ENCODE measurements around the gene LARP6.
"Not testable (repeated sequence)": the region's sequence is repeated elsewhere in the genome, so short reads cannot be mapped to it uniquely, and the experiment has no call there.

LARP6 gene

DNA sequence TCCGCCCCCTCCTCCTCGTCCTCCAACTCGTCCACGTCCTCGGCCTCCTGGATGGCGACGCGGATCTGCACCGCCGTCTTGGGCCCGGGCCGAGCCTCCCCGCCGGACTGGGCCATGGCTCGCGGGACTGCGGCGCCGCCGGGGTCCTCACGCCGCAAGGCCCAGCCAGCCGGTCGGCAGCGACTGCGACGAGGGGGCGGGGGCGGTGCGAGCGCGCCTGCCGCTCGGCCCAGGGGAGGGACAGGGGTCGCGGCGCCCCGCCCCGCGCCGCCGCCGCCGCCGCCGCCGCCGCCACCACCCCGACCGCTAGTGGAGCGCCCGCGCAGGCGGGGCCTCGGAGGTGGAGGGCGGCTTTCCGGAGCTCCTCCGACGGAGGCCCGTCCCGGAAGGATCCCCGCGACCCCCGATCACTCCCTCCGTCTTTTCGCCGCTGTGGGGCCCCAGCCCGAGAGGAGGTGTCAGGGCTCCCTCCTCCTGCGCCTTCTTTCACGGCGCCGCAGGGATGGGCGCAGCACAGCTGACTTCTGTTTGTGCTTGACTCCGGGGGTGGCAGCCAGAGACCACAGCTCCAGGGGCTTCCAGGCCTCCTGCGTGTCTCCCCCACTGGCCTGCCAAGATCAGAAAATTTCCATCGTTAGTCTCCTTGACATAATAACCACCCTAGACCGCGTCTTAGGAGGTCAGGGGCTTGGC is at the start of gene LARP6:
LARP6 (minus strand) TSS at position 185 of the 693 bp plus-strand sequence; CDS start at position 116, 69 bp downstream.
- DNase-seq, result peak in 37 of 56 donors; percentile 33 to 78 (median 60)

DNA sequence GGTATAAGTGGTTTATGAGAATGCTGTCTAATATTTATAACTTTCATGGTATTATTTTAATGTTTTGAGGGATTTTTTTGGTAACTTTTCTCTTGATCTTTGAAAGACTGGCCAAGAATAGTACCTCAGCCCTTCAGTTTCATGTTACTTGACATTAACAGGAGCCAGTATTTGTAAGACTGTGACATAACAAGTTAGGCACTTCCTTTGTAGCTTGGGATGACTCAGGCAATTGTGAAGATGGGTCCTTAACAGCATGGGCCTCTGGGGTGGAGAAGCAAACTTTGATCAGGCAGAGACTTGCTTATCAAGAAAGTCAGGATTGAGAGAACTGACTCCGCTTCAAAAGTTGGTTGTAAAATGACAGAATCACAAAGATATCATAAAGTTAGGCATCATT is 48.1 kb upstream of the LARP6 start:
- DNase-seq, result no peak

DNA sequence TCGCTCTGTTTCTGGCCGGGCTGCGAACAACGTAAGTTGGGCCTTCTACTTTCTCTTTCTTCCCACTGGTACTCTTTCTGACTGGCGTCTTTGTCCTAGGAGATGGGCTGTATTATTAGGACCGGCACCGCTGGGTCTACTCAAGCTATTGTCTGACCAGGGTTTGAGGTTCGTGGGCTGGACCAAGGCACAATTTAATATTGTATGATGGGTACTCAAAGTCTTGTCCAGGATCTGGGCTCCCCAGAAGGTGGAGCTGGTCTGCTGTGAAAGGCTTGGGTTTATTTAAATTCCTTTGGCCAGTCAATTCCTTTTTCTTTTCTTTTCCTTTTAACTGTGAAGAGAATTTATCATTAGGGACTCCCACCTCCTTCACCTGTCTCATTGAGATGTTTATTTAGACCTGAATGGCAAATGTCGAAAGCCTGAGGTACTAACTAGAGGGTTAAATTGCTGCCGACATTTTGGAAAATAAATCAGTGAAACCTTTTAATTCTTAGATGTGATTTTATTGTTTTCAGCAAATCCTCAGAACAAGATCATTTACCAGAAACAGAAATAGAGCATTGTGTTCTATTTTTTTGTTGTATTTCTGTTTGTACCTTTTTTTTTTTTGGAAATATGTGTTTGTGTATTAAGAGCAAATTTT is 39.1 kb upstream of the LARP6 start:
- peak in 8 of 56 donors; percentile 47 to 81 (median 64) for DNase-seq

DNA sequence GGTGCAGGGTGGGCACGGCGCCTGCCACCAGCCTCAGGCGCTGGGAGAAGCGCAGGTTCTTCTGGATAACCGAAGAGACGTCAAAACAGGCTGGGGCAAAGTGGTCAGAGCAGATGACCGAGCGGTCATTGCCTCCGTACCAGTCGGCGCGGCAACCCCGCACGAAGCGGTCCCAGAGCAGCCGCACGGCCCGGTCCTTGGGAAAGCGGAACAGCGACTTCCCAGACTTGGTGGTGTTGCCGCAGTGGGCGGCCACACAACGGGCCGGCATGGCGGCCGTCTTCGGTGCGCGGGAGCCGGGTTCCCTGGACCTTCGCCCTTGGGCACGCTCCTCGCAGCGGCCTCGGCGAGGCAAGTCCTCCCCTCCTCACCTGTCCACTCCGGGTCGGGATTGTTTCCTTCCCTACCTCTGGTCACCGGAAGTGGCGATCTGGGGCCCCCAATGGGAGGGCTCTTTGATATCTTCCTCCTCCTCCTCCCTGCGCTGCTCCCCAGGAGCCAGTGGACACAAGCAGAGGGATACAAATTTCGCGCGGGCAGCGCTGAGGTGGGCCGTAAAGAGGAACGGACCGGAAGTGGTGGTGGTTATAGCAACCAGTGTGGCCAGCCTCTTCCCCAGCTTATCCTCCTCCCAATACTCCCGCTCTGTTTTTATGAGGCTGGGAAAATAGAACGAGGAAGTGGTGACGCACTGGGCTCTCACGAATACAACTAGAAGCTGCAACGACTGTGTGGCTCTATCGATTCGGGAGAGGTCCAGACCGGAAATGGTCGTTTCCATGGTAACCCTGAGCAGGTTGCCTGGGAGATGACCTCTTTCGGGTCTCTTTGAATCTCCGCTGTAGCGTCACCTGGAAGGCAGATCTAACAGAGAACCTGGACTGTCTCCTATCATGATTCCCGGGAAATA is 38.3 kb upstream of the LARP6 start, which contains the start of the genes LRRC49 and THAP10:
LRRC49 (plus strand) TSS at position 825 of the 910 bp plus-strand sequence; CDS start at position 894, 69 bp downstream.
THAP10 (minus strand) TSS at position 432 of the 910 bp plus-strand sequence; CDS start at position 271, 161 bp downstream.
- DNase-seq, result peak in 55 of 56 donors; percentile 57 to 97 (median 87)

DNA sequence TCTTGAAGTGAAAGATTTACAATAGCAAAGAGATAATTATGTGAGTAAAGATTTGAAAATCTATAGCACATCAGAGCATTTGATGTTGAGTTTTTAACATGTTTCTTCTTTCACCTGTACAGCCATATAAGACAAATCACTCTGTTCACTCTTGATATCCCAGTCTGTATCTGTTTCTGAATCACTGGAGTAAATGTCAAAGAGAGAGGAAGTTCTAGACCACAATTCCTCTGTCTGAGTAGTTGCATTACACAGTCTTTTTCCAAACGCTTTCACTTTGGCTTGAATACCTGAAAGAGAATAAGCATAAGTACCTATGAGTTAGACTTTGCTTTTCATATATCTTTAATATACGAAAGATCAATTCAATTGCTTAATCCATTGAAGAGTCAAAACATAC is 28.4 kb upstream of the LARP6 start:
- DNase-seq, result no peak

DNA sequence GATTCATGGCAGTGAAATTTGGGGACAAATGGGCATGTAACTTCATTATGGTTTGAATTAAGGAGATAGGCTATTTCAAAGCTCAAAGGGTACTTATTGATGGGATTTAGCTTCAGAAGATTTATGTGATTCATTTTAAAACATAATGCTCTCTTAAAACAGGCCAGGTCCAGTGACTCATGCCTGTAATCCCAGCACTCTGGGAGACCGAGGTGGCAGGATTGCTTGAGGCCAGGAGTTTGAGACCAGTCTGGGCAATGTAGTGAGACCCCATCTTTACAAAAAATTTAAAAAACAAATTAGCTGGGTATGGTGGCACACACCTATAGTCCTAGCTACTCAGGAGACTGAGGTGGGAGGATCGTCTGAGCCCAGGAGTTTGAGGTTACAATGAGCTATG is 26.8 kb upstream of the LARP6 start:
- DNase-seq, result no peak

DNA sequence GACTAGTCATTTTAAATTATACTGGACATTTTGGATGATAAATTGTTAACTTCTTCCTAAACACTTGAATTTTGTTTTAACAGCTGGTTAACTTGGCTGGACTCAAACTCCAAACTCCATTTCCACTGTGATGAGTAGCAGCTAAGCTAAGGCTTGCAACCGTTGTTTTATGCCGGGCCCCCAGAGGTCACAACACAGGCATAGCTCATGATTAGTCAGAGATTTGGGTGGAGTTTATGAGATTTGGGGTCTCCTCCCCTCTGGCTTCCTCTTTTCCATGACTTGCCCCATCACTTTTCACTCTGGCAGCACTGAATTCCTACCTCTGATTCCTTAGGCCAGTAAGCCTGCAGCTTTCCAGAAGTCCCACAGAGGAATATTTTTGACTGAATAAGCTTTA is 25.4 kb upstream of the LARP6 start:
- no peak for DNase-seq

DNA sequence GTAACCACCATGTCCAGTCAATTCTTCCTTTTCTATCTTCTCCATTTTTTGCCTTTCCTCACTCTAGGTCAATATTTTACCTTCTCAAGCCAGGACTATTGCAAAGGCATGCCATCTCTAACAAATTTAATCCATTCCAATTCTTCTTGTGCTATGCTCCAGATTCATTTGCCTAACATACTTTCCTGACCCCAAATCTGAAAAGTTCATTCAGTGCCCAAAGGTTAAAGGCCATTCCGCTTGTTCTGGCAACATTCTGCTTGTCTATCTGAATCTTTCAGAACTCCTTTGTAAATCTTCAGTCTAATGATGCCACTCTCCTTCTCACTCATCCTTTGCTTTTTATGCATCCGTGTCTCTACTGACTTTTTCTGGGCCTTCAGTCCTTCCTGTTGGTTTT is 22.7 kb upstream of the LARP6 start:
- DNase-seq, result no peak

DNA sequence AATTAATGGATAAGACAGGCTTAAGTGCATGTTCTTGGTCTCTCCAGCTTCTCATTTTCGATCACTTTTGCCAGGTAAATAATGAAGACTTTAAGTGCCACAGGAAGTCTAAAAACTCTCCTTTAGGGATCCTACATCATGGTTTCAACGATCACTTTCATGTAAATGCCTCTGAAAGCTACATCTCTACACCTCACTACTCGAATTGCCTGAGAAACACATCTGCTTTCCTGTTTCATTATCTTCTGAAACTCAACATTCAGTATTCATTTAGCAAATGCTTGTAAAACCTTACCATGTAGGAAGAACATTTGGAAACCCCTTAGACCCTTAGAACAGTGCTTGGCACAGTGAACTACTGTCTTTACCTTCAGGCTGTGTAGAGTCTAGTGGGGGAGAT is 22.1 kb upstream of the LARP6 start:
- no peak for DNase-seq

DNA sequence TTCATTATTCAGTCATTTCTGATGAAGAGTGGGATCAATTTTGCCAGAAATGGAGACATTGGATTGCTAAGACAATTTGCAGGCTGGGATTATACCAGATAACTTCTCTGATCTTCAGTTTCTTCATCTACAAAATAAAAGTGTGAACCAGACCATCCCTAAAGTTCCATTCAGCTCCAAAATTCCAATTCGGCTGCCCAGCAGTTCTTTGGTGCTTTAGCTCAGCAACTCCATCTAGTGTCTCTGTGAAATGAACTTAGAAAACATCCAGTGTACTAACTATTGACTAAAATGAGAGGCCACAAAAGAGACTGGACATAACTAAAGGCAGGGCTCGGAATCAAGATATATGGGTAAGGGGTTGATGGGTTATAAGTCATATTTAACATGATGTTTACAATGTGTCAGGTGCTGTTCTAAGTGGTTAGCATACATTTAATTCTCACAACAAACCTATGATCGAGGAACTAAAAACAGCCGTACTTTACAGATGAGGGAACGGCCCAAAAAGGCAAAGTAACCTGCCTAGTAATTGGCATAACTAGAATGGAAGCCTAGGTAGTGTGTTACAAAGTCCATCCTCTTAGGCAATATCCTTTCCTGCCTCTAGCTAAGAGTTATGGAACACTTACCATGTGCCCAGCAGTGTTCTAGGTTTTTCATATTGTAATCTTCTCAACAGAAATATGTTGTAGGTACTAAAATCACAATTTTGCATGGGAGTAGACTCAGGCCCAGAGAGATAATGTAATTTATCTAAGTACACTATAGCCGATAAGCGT is 21.2 kb upstream of the LARP6 start:
- peak in 4 of 56 donors; percentile 38 to 60 (median 51) for DNase-seq

DNA sequence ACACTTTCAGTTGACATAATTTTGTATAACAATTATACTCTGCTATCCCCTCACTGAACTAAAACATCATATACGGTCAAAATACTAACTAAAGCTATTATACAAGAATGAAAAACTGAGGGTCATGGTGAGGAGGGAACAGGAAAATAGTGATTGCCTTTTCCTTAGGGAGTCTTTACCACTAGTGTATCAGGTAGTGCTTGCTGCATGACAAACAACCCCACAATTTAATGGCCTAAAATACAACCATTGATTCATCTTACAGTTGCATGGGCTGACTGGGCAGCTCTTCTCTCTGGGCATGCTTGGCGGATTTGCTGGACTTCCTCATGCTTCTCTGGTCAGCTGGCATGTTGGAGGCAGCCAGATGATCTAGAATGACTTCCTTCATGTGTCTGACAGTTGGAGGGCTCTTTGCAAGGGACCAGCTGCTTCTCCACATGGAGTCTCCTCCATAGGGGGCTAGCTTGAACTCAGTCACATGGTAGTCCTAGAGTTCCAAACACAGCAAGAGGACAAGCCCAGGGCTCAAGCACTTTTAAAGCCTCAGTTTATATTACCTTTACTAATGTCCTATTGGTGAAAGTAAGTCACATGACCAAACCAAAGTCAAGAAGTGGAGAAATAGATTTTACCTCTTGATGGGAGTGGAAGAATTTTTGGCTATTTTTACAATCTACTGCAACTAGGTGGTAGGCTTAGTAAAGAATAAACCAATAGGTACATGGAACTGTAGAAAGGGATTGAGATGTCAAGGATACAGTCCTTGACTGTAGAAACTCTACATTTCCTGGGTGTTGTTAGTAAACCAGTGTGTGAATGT is 19.5 kb upstream of the LARP6 start:
- no peak for DNase-seq

DNA sequence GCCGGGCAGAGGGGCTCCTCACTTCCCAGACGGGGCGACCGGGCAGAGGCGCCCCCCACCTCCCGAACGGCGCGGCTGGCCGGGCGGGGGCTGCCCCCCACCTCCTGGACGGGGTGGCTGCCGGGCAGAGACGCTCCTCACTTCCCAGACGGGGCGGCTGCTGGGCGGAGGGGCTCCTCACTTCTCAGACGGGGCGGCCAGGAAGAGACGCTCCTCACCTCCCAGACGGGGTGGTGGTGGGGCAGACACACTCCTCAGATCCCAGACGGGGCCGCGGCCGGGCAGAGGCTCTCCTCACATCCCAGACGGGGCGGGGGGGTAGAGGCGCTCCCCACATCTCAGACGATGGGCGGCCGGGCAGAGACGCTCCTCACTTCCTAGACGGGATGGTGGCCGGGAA is 17.5 kb upstream of the LARP6 start:
- not testable (repeated sequence) for DNase-seq

DNA sequence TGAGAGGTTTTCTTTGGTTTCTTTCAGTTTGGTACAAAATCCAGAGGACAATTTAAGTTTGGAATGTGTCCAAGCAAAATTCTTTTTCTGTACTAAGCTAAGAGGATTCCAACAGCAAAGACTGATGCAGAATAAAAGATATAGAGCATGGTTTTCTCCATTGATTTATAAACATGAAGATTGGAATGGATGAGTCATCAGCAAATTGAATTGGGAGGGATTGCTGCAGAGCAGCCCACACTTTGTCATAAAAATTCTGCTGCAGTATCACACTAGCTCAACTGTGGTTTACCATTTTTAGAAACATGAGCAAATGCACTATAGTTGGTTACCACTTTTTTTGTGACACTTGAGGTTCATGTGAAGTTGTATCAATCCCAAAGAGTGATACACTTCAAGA is 16.1 kb upstream of the LARP6 start:
- peak in 1 of 56 donors; percentile 33 for DNase-seq

DNA sequence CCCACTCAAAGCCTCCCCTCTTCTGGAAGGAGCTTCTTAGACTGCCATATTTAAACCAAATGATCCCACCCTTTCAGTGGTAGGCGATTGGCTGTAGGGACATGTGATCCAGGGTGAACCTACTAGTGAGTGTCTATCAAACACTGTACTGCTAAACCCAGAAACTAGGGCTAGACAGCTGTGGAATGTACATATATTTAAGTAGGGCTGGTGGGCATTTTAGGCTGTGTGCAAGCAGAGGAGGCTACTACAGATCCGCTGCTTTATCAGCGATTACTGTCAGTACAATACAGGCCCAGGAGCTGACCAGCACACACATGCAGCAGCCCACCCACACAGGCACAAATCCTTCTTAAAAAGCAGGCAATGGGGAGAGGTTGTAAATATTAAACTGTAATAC is 15.4 kb upstream of the LARP6 start:
- DNase-seq, result no peak

DNA sequence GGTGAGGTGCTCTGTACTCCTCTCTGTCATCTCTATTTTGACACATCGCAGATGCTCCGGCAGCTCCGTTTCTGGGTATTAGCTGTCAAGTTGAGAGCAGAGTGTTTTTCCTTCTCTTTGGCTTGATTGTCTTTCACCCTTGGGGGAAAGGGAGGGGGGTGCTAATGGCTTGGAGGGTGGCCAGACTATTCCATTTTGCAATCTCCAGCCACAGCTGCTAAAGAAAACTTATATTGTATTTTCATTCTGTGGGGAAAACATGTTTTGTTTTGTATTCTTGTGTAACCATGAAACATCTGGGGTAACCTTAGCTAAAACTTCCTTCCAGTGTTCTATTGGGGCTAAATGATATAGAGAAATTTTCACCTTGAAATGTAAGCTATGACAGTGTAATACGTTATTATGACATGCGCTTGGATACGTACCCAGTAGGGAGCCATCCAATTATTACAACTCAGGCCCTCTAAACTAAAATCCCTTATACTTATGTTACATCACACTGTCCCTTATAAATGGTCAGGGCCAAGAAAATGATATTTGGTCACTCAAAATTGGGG is 14.0 kb upstream of the LARP6 start:
- DNase-seq, result peak in 6 of 56 donors; percentile 32 to 66 (median 41)

DNA sequence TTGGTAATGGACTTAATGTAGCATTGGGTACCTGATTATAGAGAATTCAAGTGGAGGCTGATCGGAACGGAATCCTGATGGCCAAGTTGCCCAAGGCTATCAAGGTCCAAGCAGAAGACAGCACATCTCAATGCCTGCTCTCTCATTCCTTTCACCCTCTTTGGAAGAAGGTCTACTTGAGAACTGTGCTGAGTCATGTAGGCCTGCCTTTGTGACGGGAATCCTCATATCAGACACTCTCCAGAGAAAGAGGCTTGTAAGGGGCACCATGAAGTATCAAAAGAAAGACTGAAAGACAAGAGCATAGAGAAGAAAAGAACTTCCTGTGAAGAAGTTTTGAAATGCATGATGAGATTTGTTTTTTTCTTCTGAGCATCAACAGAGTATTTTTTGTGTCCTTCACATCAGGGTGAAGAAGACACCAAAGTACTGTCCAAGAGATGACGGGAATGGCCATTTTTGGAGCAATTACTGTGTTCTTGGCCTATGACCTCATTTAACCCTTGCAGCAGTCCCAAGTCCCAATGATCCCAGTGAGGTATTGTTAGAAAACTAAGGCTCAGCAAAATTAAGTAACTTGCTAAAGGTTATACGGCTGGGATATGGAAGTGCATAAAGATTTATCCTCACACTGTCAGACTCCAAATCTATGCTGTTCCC is 13.2 kb upstream of the LARP6 start:
- DNase-seq, result no peak

DNA sequence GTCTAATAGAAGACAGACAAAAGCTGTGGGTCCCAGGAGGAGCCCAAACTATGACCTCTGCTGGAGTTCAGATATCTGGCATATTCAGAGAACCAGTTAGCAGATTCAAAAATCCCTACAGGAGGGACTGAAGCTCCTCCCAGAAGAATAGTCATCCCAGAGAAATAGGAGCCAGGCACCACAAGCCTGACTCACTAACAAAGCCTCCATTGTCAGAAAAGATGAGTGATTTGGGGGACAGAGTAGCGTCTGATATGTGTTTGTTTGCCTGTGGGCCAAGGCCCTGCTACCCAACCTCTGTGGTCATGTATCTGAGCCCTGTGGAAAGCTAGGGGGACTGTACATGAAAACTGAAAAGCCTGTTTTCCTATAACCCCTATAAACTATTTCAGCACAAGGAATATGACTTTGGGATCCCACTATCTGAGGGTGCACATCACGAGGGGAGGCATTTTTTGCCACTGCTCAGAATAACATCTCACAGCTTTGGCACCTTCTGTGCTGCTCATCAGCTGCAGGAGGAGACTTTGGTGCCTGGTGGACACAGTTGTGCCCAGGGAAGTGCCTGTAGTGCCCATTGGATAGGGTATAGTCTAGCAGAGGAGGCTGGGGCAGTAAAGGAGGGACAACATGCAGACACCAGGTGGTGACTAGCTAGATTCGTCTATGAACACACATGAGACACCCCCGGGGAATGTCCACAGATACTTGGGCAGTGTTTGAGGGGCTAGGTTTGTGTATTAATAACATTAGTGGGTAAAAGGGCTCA is 9.7 kb upstream of the LARP6 start:
- DNase-seq, result peak in 36 of 56 donors; percentile 25 to 89 (median 64)

DNA sequence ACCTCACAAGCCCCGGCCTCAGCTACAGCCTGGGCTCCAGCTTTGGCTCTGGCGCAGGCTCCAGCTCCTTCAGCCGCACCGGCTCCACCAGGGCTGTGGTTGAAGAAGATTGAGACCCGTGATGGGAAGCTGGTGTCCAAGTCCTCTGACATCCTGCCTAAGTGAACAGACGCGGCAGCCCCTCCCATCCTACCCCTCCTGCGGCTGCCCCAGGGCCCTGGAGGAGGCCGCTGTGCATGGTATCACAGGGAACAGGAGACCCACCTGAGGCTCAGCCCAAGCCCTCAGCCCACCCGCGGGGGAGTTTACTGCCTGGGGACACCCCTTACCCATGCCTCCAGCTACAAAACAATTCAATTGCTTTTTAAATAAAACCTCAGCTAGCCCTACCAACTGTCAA is 6.0 kb upstream of the LARP6 start:
- DNase-seq, result no peak

All from amygdala (tissue), 56 donors.